H9 (cell line): Measurements from ENCODE around the gene ADM. TPM values are rescaled to one million over a fixed set of nuclear protein-coding genes. Genes with fewer than 3 reads are reported as not detected.

ENCODE experiments used
- DNase-seq: peaks from one replicate; pipeline ENCODE4 v3.0.0-alpha.2; 2017
- H2AFZ ChIP-seq: one replicate; pipeline ENCODE4 v1.6.1; 2013; ENCODE audit warnings: mild to moderate bottlenecking, low read length, control low read depth, moderate library complexity
- H2AK5ac ChIP-seq: 2 replicates; pipeline ENCODE4 v1.6.1; 2013; ENCODE audit warnings: low read length, control low read depth, mixed read lengths; ENCODE audit not compliant: insufficient read length
- H2BK120ac ChIP-seq: one replicate; pipeline ENCODE4 v1.6.1; 2013; ENCODE audit warnings: low read depth, mild to moderate bottlenecking, low read length, control low read depth, inconsistent platforms; ENCODE audit not compliant: poor library complexity, severe bottlenecking
- H2BK12ac ChIP-seq: 2 replicates; pipeline ENCODE4 v1.6.1; 2013; ENCODE audit warnings: low read length, control low read depth, mixed read lengths, low read depth; ENCODE audit not compliant: insufficient read length
- H2BK15ac ChIP-seq: 2 replicates; pipeline ENCODE4 v1.6.1; 2013; ENCODE audit warnings: low read depth, low read length, control low read depth
- H2BK20ac ChIP-seq: one replicate; pipeline ENCODE4 v1.6.1; 2013; ENCODE audit warnings: low read depth, mild to moderate bottlenecking, low read length, control low read depth, inconsistent platforms; ENCODE audit not compliant: poor library complexity, severe bottlenecking
- H2BK5ac ChIP-seq: 2 replicates; pipeline ENCODE4 v1.6.1; 2013; ENCODE audit warnings: low read length, control low read depth, mixed read lengths; ENCODE audit not compliant: insufficient read length
- H3K14ac ChIP-seq: 2 replicates; pipeline ENCODE4 v1.6.1; 2013; ENCODE audit warnings: low read length, control low read depth; ENCODE audit not compliant: insufficient read depth
- H3K18ac ChIP-seq: 2 replicates; pipeline ENCODE4 v1.6.1; 2013; ENCODE audit warnings: low read depth, mild to moderate bottlenecking, mixed read lengths, low read length, control low read depth; ENCODE audit not compliant: insufficient read length
- H3K23ac ChIP-seq: 2 replicates; pipeline ENCODE4 v1.6.1; 2013; ENCODE audit warnings: low read length, control low read depth, mixed read lengths, low read depth; ENCODE audit not compliant: insufficient read length
- H3K23me2 ChIP-seq: 2 replicates; pipeline ENCODE4 v1.6.1; 2013; ENCODE audit warnings: low read depth, mild to moderate bottlenecking, mixed read lengths, low read length, control low read depth; ENCODE audit not compliant: insufficient read length, poor library complexity, severe bottlenecking
- H3K27ac ChIP-seq: 2 replicates; pipeline ENCODE4 v1.5.1; 2013; ENCODE audit warnings: low read length, control low read depth, mixed read lengths, low read depth; ENCODE audit not compliant: insufficient read length
- H3K27me3 ChIP-seq: 2 replicates; pipeline ENCODE4 v1.6.1; 2013; ENCODE audit warnings: low read length, control low read depth, inconsistent platforms; ENCODE audit not compliant: insufficient read depth
- H3K4ac ChIP-seq: 2 replicates; pipeline ENCODE4 v1.6.1; 2013; ENCODE audit warnings: low read depth, mild to moderate bottlenecking, control low read depth, inconsistent platforms, low read length, moderate library complexity
- H3K4me1 ChIP-seq: 2 replicates; pipeline ENCODE4 v1.6.1; 2013; ENCODE audit warnings: low read length, control low read depth, inconsistent platforms; ENCODE audit not compliant: insufficient read depth
- H3K4me2 ChIP-seq: 2 replicates; pipeline ENCODE4 v1.6.1; 2013; ENCODE audit warnings: low read length, control low read depth, mixed read lengths; ENCODE audit not compliant: insufficient read length, insufficient read depth
- H3K56ac ChIP-seq: 2 replicates; pipeline ENCODE4 v1.6.1; 2013; ENCODE audit warnings: low read depth, mild to moderate bottlenecking, mixed read lengths, low read length, control low read depth; ENCODE audit not compliant: insufficient read length
- H3K79me1 ChIP-seq: 2 replicates; pipeline ENCODE4 v1.6.1; 2013; ENCODE audit warnings: low read depth, mild to moderate bottlenecking, moderate library complexity, low read length, control low read depth, inconsistent platforms; ENCODE audit not compliant: insufficient read depth, poor library complexity, severe bottlenecking
- H3K79me2 ChIP-seq: 2 replicates; pipeline ENCODE4 v1.6.1; 2013; ENCODE audit warnings: low read length, control low read depth, inconsistent platforms; ENCODE audit not compliant: insufficient read depth
- H3K9ac ChIP-seq: 2 replicates; pipeline ENCODE4 v1.6.1; 2013; ENCODE audit warnings: low read length, control low read depth, mixed read lengths; ENCODE audit not compliant: insufficient read length; ENCODE audit errors: extremely low read depth
- H3K9me3 ChIP-seq: one replicate; pipeline ENCODE4 v1.6.1; 2013; ENCODE audit warnings: low read depth, low read length, inconsistent platforms; ENCODE audit not compliant: control insufficient read depth
- H3T11ph ChIP-seq: one replicate; pipeline ENCODE4 v1.6.1; 2013; ENCODE audit warnings: mild to moderate bottlenecking, low read length, control low read depth, inconsistent platforms
- H4K20me1 ChIP-seq: one replicate; pipeline ENCODE4 v1.6.1; 2013; ENCODE audit not compliant: control insufficient read depth, insufficient read length, insufficient read depth
- H4K5ac ChIP-seq: 2 replicates; pipeline ENCODE4 v1.6.1; 2013; ENCODE audit warnings: low read depth, mild to moderate bottlenecking, mixed read lengths, low read length, control low read depth; ENCODE audit not compliant: insufficient read length
- H4K8ac ChIP-seq: replicated peaks from 2 replicates; pipeline ENCODE4 v1.6.1; 2013; ENCODE audit warnings: low read length, control low read depth, mixed read lengths, low read depth; ENCODE audit not compliant: insufficient read length
- H4K91ac ChIP-seq: 2 replicates; pipeline ENCODE4 v1.6.1; 2013; ENCODE audit warnings: low read depth, mild to moderate bottlenecking, moderate library complexity, mixed read lengths, low read length, control low read depth; ENCODE audit not compliant: insufficient read length
- H3K27ac Mint-ChIP-seq, 3 experiments: 2 replicates in 2 of 3; 3 replicates in 1 of 3; pipeline ENCODE4 v1.8.0; 2020 to 2021; ENCODE audit warnings: mixed read lengths in 3 of 3, mild to moderate bottlenecking in 1 of 3, moderate library complexity in 1 of 3
- H3K27me3 Mint-ChIP-seq: 2 replicates; pipeline ENCODE4 v1.8.0; 2021; ENCODE audit warnings: low read depth, mild to moderate bottlenecking, moderate library complexity, mixed read lengths
- H3K36me3 Mint-ChIP-seq, 3 experiments: 2 replicates in 2 of 3; 3 replicates in 1 of 3; pipeline ENCODE4 v1.8.0; 2020 to 2021; ENCODE audit warnings: low read depth in 3 of 3, mixed read lengths in 3 of 3; ENCODE audit not compliant: insufficient read depth in 1 of 3
- H3K4me1 Mint-ChIP-seq, 2 experiments: 2 replicates each; pipeline ENCODE4 v1.8.0; 2020; ENCODE audit warnings: mixed read lengths in 2 of 2
- H3K4me3 Mint-ChIP-seq, 2 experiments: 2 replicates in 1 of 2; 3 replicates in 1 of 2; pipeline ENCODE4 v1.8.0; 2020 to 2021; ENCODE audit warnings: mild to moderate bottlenecking in 2 of 2, mixed read lengths in 2 of 2, moderate library complexity in 1 of 2
- H3K9me3 Mint-ChIP-seq, 2 experiments: 2 replicates in 1 of 2; 3 replicates in 1 of 2; pipeline ENCODE4 v1.8.0; 2020; ENCODE audit warnings: mild to moderate bottlenecking in 2 of 2, mixed read lengths in 2 of 2, moderate library complexity in 1 of 2
- CTCF ChIP-seq: fragments of 200-600 bp; sonication (generic); conservative IDR thresholded peaks from 3 replicates; pipeline ENCODE4 v1.8.0; 2021; ENCODE audit warnings: antibody characterized with exemption, mild to moderate bottlenecking
- WGBS: extraction: QIAGEN DNeasy Blood & Tissue Kit; methylation state at CpG from one replicate; pipeline ENCODE4 v1.1.7; 2013; ENCODE audit warnings: missing lambda C conversion rate, low lambda C conversion rate, mixed read lengths; ENCODE audit not compliant: insufficient read length; ENCODE audit errors: extremely low coverage; 5-methylcytosine and 5-hydroxymethylcytosine counted together
- long read RNA-seq: library from polyadenylated mRNA; unstranded; transcript quantifications from one replicate; pipeline ENCODE4 v2.0.0, GENCODE V29; 2020
- total RNA-seq: library from RNA; stranded (reverse); gene quantifications from 2 replicates; pipeline ENCODE4 v1.2.1, GENCODE V29; 2021

The ADM gene
- total RNA-seq: 99.1 and 106 TPM in 2 replicates
- long read RNA-seq, transcript ADM-206 (3 exons, 1,889 nt): minor isoform, 22 of 976 reads
- long read RNA-seq, transcript ADM-201 (4 exons, 1,885 nt): major isoform, 786 of 976 reads
- long read RNA-seq, transcript ADM-207 (2 exons, 1,839 nt): minor isoform, 58 of 976 reads
- long read RNA-seq, transcript ADM-202 (3 exons, 584 nt): minor isoform, 30 of 976 reads
- long read RNA-seq, partial matches to known transcripts: 3 of 976 reads
- long read RNA-seq, other reads (novel, unspliced or antisense): 55 of 976 reads

GRCh38 chr11:10304495-10305261 is at the start of gene ADM:
ADM (plus strand) TSS chr11:10305073; CDS start chr11:10305701, 628 bp downstream.
- no peak within 1 kb of the TSS for H3K23ac ChIP-seq
- H3K4me1 Mint-ChIP-seq: peaks cover 39 to 47% of the 10 kb centered on the region in 2 experiments
- H4K8ac ChIP-seq: no peak within 1 kb of the TSS
- no peak within 1 kb of the TSS for H3K27ac ChIP-seq
- H3K9ac ChIP-seq: peak within 1 kb of the TSS; percentile 70
- H4K20me1 ChIP-seq: no peaks in the 10 kb centered on the region
- WGBS: no CpG with 5 or more reads among the region's 48 CpGs
- H2BK20ac ChIP-seq: no peak within 1 kb of the TSS
- peaks cover 39% of the 10 kb centered on the region for H3K23me2 ChIP-seq
- H3K18ac ChIP-seq: peak within 1 kb of the TSS; percentile 31
- peak within 1 kb of the TSS; percentile 77 for H3K14ac ChIP-seq
- H3K4me3 Mint-ChIP-seq: peak within 1 kb of the TSS; percentile 84 to 93
- H2BK120ac ChIP-seq: no peak within 1 kb of the TSS
- no peak within 1 kb of the TSS for H2BK15ac ChIP-seq
- H3K79me2 ChIP-seq: peaks cover 7% of the 10 kb centered on the region; the same call in 1 of the 2 replicates
- H3K27me3 ChIP-seq: no peaks in the 10 kb centered on the region; the same call in 1 of the 2 replicates
- H2BK5ac ChIP-seq: no peak within 1 kb of the TSS
- DNase-seq: peak; percentile 88
- no peak within 1 kb of the TSS for H4K91ac ChIP-seq
- H3K36me3 Mint-ChIP-seq: peaks cover 9 to 27% (median 20%) of the 10 kb centered on the region in 3 experiments; a peak in 6 of 7 replicates
- no peaks in the 10 kb centered on the region; a peak in 1 of 5 replicates for H3K9me3 Mint-ChIP-seq
- H3K27me3 Mint-ChIP-seq: peaks cover 36% of the 10 kb centered on the region
- H2AFZ ChIP-seq: no peak within 1 kb of the TSS
- no peak within 1 kb of the TSS for H2BK12ac ChIP-seq
- no peak within 1 kb of the TSS for H4K5ac ChIP-seq
- peak; percentile 74 for TF ChIP-seq CTCF
- peak within 1 kb of the TSS; percentile 62 to 95 (median 90); a peak in 6 of 7 replicates for H3K27ac Mint-ChIP-seq
- no peak within 1 kb of the TSS for H3K56ac ChIP-seq
- H3K4me1 ChIP-seq: peaks cover 8% of the 10 kb centered on the region
- H3K4ac ChIP-seq: no peak within 1 kb of the TSS; the same call in 1 of the 2 replicates
- no peaks in the 10 kb centered on the region for H3K9me3 ChIP-seq
- peak within 1 kb of the TSS; percentile 75 for H3K4me2 ChIP-seq
- no peaks in the 10 kb centered on the region for H3K79me1 ChIP-seq
- no peak within 1 kb of the TSS for H2AK5ac ChIP-seq
- no peak within 1 kb of the TSS for H3T11ph ChIP-seq
